ENCODE data around the gene FDXR. TPM values are rescaled to one million over a fixed set of nuclear protein-coding genes. Genes with fewer than 3 reads are reported as not detected.

The FDXR gene
- total and polyA plus RNA-seq, 9 of the 15 experiments (the other 6 are each of a cell fraction or from before 2014, with no cell fraction given): 0.89 to 70.7 (median 30.9) TPM

DNA sequence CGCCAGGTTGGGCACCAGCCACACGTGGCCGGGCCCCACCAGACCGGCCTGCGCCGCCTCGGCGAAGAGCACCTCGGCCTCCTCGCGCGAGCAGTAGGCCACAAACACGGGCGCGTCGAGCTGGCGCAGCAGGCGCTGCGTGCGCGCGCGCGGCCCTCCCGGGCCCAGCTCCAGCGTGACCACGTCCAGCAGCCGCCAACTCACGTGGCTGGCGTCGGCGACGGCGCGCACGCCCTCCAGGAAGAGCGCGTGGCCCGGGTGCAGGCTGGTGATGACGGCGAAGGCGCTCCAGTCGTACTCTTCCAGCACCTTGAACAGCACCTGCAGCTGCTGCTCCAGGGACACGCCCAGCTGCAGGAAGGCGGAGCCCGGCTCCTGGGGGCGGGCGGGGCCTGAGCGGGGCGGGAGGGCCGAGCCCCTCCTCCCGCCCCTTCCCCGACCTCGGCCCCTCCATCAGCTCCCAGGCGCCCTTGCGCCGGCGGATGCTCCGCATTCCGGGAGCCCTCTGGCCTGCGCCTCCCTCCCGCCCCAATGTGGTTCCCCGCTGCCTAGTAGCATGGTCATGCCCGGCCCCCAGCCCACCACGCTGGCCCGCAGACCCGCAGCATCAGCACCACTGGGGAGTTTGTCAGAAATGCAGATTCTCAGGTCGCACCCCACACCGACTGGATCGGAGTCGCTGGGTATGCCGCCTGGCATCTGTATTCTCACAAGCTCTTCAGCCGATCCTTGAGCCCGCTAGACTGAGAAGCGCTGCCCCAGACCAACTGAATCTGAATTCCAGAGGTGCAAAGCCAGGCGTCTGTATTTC lies 20.4 kb downstream of the FDXR start (continued):
- TF ChIP-seq MAZ (CRISPR knock-in tag; conservative IDR thresholded peaks at IDR 0.05 in 1 of 2, IDR thresholded peaks at IDR 0.05 in 1 of 2) (peak in 1 of 2 experiments; percentile 42; a peak in 1 of 4 replicates), MEIS2 (IDR thresholded peaks at IDR 0.05; ENCODE audit: partially characterized antibody) (peak; percentile 7), ZNF830 (CRISPR knock-in tag; IDR thresholded peaks at IDR 0.05) (no peak), ILF3 (IDR thresholded peaks at IDR 0.05; ENCODE audit: borderline replicate concordance) (no peak), ZBTB17 (CRISPR knock-in tag; IDR thresholded peaks at IDR 0.05) (no peak), TEAD4 (IDR thresholded peaks at IDR 0.05; ENCODE audit: low read length) (no peak), TEAD4 (CRISPR knock-in tag; IDR thresholded peaks at IDR 0.05; ENCODE audit: borderline replicate concordance) (peak; percentile 91; the same call in 1 of the 2 replicates), RNF2 (IDR thresholded peaks at IDR 0.05) (peak; percentile 48; the same call in 1 of the 2 replicates), CCNT2 (IDR thresholded peaks at IDR 0.05; ENCODE audit: borderline replicate concordance, extremely low read depth, insufficient read length, low read depth, low read length) (no peak), GTF2A2 (tag; IDR thresholded peaks at IDR 0.05) (no peak), CBX3 (IDR thresholded peaks at IDR 0.05; ENCODE audit: borderline replicate concordance in 1 of 2, low read length in 2 of 2) (peak in 1 of 2 experiments; percentile 49; a peak in 1 of 3 replicates), BDP1 (IDR thresholded peaks at IDR 0.05; ENCODE audit: insufficient read depth, insufficient read length) (no peak), ZNF77 (CRISPR knock-in tag; IDR thresholded peaks at IDR 0.05) (no peak), SIN3A (IDR thresholded peaks at IDR 0.05; ENCODE audit: borderline replicate concordance in 2 of 2, control insufficient read depth in 1 of 2, low read depth in 2 of 2, low read length in 2 of 2) (peak; percentile 62 to 80; a peak in 2 of 4 replicates), CREM (IDR thresholded peaks at IDR 0.05; ENCODE audit: low read depth) (peak; percentile 53), HIVEP1 (CRISPR knock-in tag; IDR thresholded peaks at IDR 0.05) (no peak), ZNF75A (CRISPR knock-in tag; IDR thresholded peaks at IDR 0.05) (no peak), PURB (CRISPR knock-in tag; IDR thresholded peaks at IDR 0.05; ENCODE audit: low read depth) (no peak), ZSCAN32 (CRISPR knock-in tag; IDR thresholded peaks at IDR 0.05) (no peak), PHF8 (IDR thresholded peaks at IDR 0.05; ENCODE audit: borderline replicate concordance, low read length) (peak; percentile 17; the same call in 1 of the 2 replicates), HMGN3 (IDR thresholded peaks at IDR 0.05; ENCODE audit: borderline replicate concordance, extremely low read depth, insufficient read length, low read depth, low read length) (peak; percentile 33), ZNF324 (CRISPR knock-in tag; IDR thresholded peaks at IDR 0.05) (no peak)
- TF ChIP-seq, protein P1, sequence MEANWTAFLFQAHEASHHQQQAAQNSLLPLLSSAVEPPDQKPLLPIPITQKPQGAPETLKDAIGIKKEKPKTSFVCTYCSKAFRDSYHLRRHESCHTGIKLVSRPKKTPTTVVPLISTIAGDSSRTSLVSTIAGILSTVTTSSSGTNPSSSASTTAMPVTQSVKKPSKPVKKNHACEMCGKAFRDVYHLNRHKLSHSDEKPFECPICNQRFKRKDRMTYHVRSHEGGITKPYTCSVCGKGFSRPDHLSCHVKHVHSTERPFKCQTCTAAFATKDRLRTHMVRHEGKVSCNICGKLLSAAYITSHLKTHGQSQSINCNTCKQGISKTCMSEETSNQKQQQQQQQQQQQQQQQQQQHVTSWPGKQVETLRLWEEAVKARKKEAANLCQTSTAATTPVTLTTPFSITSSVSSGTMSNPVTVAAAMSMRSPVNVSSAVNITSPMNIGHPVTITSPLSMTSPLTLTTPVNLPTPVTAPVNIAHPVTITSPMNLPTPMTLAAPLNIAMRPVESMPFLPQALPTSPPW (CRISPR knock-in tag; IDR thresholded peaks at IDR 0.05): peak; percentile 48
- TF ChIP-seq, protein P2, sequence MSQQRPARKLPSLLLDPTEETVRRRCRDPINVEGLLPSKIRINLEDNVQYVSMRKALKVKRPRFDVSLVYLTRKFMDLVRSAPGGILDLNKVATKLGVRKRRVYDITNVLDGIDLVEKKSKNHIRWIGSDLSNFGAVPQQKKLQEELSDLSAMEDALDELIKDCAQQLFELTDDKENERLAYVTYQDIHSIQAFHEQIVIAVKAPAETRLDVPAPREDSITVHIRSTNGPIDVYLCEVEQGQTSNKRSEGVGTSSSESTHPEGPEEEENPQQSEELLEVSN (IDR thresholded peaks at IDR 0.05; ENCODE audit: borderline replicate concordance in 1 of 2, extremely low read depth in 1 of 2, insufficient read depth in 1 of 2, insufficient read length in 1 of 2, low read depth in 1 of 2, low read length in 1 of 2, poor library complexity in 1 of 2, severe bottlenecking in 1 of 2): peak; percentile 95 to 98
- TF ChIP-seq, protein P3, sequence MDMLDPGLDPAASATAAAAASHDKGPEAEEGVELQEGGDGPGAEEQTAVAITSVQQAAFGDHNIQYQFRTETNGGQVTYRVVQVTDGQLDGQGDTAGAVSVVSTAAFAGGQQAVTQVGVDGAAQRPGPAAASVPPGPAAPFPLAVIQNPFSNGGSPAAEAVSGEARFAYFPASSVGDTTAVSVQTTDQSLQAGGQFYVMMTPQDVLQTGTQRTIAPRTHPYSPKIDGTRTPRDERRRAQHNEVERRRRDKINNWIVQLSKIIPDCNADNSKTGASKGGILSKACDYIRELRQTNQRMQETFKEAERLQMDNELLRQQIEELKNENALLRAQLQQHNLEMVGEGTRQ (CRISPR knock-in tag; IDR thresholded peaks at IDR 0.05): peak; percentile 39; the same call in 1 of the 2 replicates
